HG03520 (cell line): ENCODE data around the gene ADCK1.
"Not testable (repeated sequence)": the region's sequence is repeated elsewhere in the genome, so short reads cannot be mapped to it uniquely, and the experiment has no call there.

Source experiments
- ATAC-seq: cut with Tn5 transposase; IDR thresholded peaks from one replicate; pipeline ENCODE4 v1.9.1; 2021; ENCODE audit warnings: mild to moderate bottlenecking, moderate library complexity; ENCODE audit not compliant: unreplicated experiment

Gene ADCK1

GRCh38 chr14:77862154-77862786 is 62.4 kb downstream of the ADCK1 start:
- peak; percentile 84 for ATAC-seq

GRCh38 chr14:77864085-77864484 is 64.2 kb downstream of the ADCK1 start:
- no peak for ATAC-seq

GRCh38 chr14:77864580-77864979 is 64.7 kb downstream of the ADCK1 start:
- no peak for ATAC-seq

GRCh38 chr14:77865455-77865854 is 65.5 kb downstream of the ADCK1 start:
- ATAC-seq: no peak

GRCh38 chr14:77866932-77867331 is 67.0 kb downstream of the ADCK1 start:
- no peak for ATAC-seq

GRCh38 chr14:77867476-77867875 is 67.6 kb downstream of the ADCK1 start:
- ATAC-seq: no peak

GRCh38 chr14:77868552-77869285 is 68.8 kb downstream of the ADCK1 start:
- no peak for ATAC-seq

GRCh38 chr14:77869340-77869739 is 69.4 kb downstream of the ADCK1 start:
- no peak for ATAC-seq

- no peak for ATAC-seq
Measured at GRCh38 chr14:77870646-77871045, 70.7 kb downstream of the ADCK1 start.

GRCh38 chr14:77872152-77872551 is 72.2 kb downstream of the ADCK1 start:
- no peak for ATAC-seq

GRCh38 chr14:77872983-77873382 is 73.1 kb downstream of the ADCK1 start:
- no peak for ATAC-seq

GRCh38 chr14:77878783-77879182 is 78.9 kb downstream of the ADCK1 start:
- ATAC-seq: no peak

GRCh38 chr14:77880056-77880455 is 80.1 kb downstream of the ADCK1 start:
- ATAC-seq: no peak

- ATAC-seq: no peak
Measured at GRCh38 chr14:77882098-77882497, 82.2 kb downstream of the ADCK1 start.

- no peak for ATAC-seq
Measured at GRCh38 chr14:77882636-77883035, 82.7 kb downstream of the ADCK1 start.

- no peak for ATAC-seq
Measured at GRCh38 chr14:77883131-77883846, 83.4 kb downstream of the ADCK1 start.

- ATAC-seq: no peak
Measured at GRCh38 chr14:77883847-77884238, 83.9 kb downstream of the ADCK1 start.

GRCh38 chr14:77885367-77885766 is 85.5 kb downstream of the ADCK1 start:
- ATAC-seq: no peak

- no peak for ATAC-seq
Measured at GRCh38 chr14:77886010-77886409, 86.1 kb downstream of the ADCK1 start.

- not testable (repeated sequence) for ATAC-seq
Measured at GRCh38 chr14:77888903-77889302, 89.0 kb downstream of the ADCK1 start.

GRCh38 chr14:77889971-77890442 is 90.1 kb downstream of the ADCK1 start:
- ATAC-seq: no peak

- no peak for ATAC-seq
Measured at GRCh38 chr14:77890873-77891272, 91.0 kb downstream of the ADCK1 start.
